ENCODE results near the gene ADAP1. TPM values are rescaled to one million over a fixed set of nuclear protein-coding genes. Genes with fewer than 3 reads are reported as not detected.

Gene ADAP1
- total and polyA plus RNA-seq, 2 of the 13 experiments (the other 11 are each of a cell fraction or from before 2014, with no cell fraction given) = 10.5 to 24.6 TPM

DNA sequence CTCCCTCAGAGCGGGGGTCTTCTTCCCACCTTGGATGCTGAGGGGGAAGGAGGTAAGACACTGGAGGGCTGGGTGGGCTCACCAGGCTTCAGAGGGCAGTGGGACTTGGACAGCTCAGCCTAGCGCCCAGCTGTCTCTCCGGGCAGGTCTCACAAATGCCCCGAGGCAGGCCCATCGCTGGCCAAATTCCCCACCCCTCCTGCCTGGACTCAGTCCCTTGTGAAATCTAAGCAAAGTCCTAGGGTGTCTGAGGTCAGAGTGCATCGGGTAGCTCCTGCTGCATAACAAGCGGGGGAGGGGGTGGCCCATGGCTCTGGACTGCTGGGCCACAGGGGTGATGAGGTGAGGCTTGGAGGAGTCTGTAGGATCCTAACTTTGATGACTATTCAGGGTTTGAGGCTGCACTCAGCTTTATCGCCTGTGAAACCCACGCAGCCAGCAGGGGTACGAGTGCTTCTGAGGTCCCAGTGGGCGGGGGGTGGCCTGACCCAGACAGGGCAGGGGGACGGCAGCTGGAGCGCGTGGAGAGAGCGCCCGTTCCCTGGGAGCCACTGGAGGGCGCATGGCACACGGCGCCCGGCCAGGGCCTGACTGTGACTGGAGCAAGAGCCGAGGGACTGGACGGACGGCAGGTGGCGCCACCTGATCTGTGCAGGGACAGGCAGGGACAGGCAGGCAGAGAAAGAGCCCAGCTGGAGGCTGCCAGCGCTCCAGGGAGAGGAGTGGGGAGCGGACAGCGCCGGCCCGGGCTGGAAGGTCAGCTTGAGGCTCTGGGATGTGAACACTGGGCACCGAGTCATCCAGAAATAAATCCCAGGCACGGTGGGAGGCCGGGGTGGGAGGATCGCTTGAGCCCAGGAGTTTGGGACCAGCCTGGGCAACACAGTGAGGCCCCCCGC lies 38.5 kb upstream of the ADAP1 start (continued):
- no peak for TF ChIP-seq ZFP62 (CRISPR knock-in tag; IDR thresholded peaks at IDR 0.05)
- TF ChIP-seq SKIL (CRISPR knock-in tag; IDR thresholded peaks at IDR 0.05; ENCODE audit: borderline replicate concordance) = 0 out of 2 replicates have a peak, but pooled peaks have one; percentile 67
- peak; percentile 99 for TF ChIP-seq STAG1 (CRISPR knock-in tag; IDR thresholded peaks at IDR 0.05)
- peak; percentile 50 for TF ChIP-seq HNRNPLL (IDR thresholded peaks at IDR 0.05; ENCODE audit: low read depth, low read length, poor library complexity, severe bottlenecking)
- TF ChIP-seq SMAD3 (CRISPR knock-in tag; IDR thresholded peaks at IDR 0.05) = peak; percentile 72; the same call in 1 of the 2 replicates
- TF ChIP-seq RFX1 (IDR thresholded peaks at IDR 0.05) = no peak
- TF ChIP-seq ASH2L (IDR thresholded peaks at IDR 0.05; ENCODE audit: insufficient read length, low read depth, low read length) = no peak
- TF ChIP-seq KMT2B (CRISPR knock-in tag; IDR thresholded peaks at IDR 0.05) = peak; percentile 66; the same call in 1 of the 2 replicates
- TF ChIP-seq REPIN1 (CRISPR knock-in tag; IDR thresholded peaks at IDR 0.05; ENCODE audit: borderline replicate concordance, low read depth) = peak; percentile 95; the same call in 1 of the 2 replicates
- no peak for TF ChIP-seq TCF7 (IDR thresholded peaks at IDR 0.05; ENCODE audit: low read depth)
- peak; percentile 92; the same call in 1 of the 2 replicates for TF ChIP-seq ZNF136 (CRISPR knock-in tag; IDR thresholded peaks at IDR 0.05; ENCODE audit: low read depth)
- TF ChIP-seq ZNF605 (CRISPR knock-in tag; IDR thresholded peaks at IDR 0.05) = 0 out of 2 replicates have a peak, but pooled peaks have one; percentile 64
- TF ChIP-seq ZNF143 (CRISPR knock-in tag; IDR thresholded peaks at IDR 0.05) = no peak
- peak; percentile 76; the same call in 1 of the 2 replicates for TF ChIP-seq FOXO1 (CRISPR knock-in tag; IDR thresholded peaks at IDR 0.05)
- peak; percentile 67; the same call in 1 of the 2 replicates for TF ChIP-seq KLF9 (CRISPR knock-in tag; IDR thresholded peaks at IDR 0.05; ENCODE audit: low read depth)
- peak; percentile 71; the same call in 1 of the 2 replicates for TF ChIP-seq ZNF543 (CRISPR knock-in tag; IDR thresholded peaks at IDR 0.05)
- TF ChIP-seq MTF2 (CRISPR knock-in tag; IDR thresholded peaks at IDR 0.05; ENCODE audit: borderline replicate concordance) = no peak; the same call in 1 of the 2 replicates
- no peak for TF ChIP-seq ZSCAN20 (CRISPR knock-in tag; IDR thresholded peaks at IDR 0.05; ENCODE audit: borderline replicate concordance)
- TF ChIP-seq ZNF383 (CRISPR knock-in tag; IDR thresholded peaks at IDR 0.05; ENCODE audit: borderline replicate concordance) = peak; percentile 92
- TF ChIP-seq RAD51 (IDR thresholded peaks at IDR 0.05; ENCODE audit: borderline replicate concordance) = no peak
- TF ChIP-seq, protein P1, sequence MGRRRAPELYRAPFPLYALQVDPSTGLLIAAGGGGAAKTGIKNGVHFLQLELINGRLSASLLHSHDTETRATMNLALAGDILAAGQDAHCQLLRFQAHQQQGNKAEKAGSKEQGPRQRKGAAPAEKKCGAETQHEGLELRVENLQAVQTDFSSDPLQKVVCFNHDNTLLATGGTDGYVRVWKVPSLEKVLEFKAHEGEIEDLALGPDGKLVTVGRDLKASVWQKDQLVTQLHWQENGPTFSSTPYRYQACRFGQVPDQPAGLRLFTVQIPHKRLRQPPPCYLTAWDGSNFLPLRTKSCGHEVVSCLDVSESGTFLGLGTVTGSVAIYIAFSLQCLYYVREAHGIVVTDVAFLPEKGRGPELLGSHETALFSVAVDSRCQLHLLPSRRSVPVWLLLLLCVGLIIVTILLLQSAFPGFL (CRISPR knock-in tag; IDR thresholded peaks at IDR 0.05) = no peak
- no peak for TF ChIP-seq ZKSCAN1 (IDR thresholded peaks at IDR 0.05; ENCODE audit: low read length)
- TF ChIP-seq, protein P2, sequence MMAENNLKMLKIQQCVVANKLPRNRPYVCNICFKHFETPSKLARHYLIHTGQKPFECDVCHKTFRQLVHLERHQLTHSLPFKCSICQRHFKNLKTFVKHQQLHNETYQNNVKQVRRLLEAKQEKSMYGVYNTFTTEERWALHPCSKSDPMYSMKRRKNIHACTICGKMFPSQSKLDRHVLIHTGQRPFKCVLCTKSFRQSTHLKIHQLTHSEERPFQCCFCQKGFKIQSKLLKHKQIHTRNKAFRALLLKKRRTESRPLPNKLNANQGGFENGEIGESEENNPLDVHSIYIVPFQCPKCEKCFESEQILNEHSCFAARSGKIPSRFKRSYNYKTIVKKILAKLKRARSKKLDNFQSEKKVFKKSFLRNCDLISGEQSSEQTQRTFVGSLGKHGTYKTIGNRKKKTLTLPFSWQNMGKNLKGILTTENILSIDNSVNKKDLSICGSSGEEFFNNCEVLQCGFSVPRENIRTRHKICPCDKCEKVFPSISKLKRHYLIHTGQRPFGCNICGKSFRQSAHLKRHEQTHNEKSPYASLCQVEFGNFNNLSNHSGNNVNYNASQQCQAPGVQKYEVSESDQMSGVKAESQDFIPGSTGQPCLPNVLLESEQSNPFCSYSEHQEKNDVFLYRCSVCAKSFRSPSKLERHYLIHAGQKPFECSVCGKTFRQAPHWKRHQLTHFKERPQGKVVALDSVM (CRISPR knock-in tag; IDR thresholded peaks at IDR 0.05) = peak; percentile 79
- TF ChIP-seq SETDB1 (CRISPR knock-in tag; IDR thresholded peaks at IDR 0.05; ENCODE audit: borderline replicate concordance) = no peak
- no peak for TF ChIP-seq ZNF274 (CRISPR knock-in tag; IDR thresholded peaks at IDR 0.05)
